Endothelial cell of umbilical vein (primary cell): ENCODE data around the gene GJB3. TPM values are rescaled to one million over a fixed set of nuclear protein-coding genes. Genes with fewer than 3 reads are reported as not detected.

Experiments used
- BruUV-seq: library from RNA; stranded (reverse); fragments of 400-500 nt; replicated peaks from 2 replicates; lab custom pipeline; 2021; lab: Mats Ljungman, UMichigan
- CTCF ChIA-PET: fragments of 300-600, 350-600 bp; sonication (Branson Sonifier 250); formaldehyde crosslinking; loops from one replicate; lab custom pipeline; 2021; ENCODE audit warnings: antibody characterized with exemption, inconsistent platforms; lab: Charles Lee
- POLR2A ChIA-PET: fragments of 300-600, 350-600 bp; sonication (Branson Sonifier 250); formaldehyde crosslinking; loops from one replicate; lab custom pipeline; 2021; ENCODE audit warnings: antibody characterized with exemption, inconsistent platforms; lab: Charles Lee
- DNase-seq: peaks from one replicate; pipeline ENCODE4 v3.0.0-alpha.2; 2011; ENCODE audit warnings: low read depth, low spot score
- FAIRE-seq: peaks from 2 replicates; lab custom pipeline; 2011; peaks lifted over from hg19 to GRCh38; lab: Jason Lieb, UNC
- H2AFZ ChIP-seq: 2 replicates; pipeline ENCODE4 v1.6.0; 2012; ENCODE audit warnings: low read depth, low read length, control low read depth, inconsistent platforms
- H3K27ac ChIP-seq: 2 replicates; pipeline ENCODE4 v1.5.1; 2011; ENCODE audit warnings: low read depth, mild to moderate bottlenecking, control low read depth, low read length, moderate library complexity; ENCODE audit not compliant: insufficient read depth
- H3K27me3 ChIP-seq, 2 experiments: 2 replicates each; pipeline versions ENCODE4 v1.6.0 to v1.6.1; 2011; ENCODE audit warnings: low read length in 2 of 2, mixed read lengths in 1 of 2; ENCODE audit not compliant: control insufficient read depth in 2 of 2, insufficient read depth in 2 of 2
- H3K36me3 ChIP-seq, 2 experiments: 2 replicates in 1 of 2; 3 replicates in 1 of 2; pipeline ENCODE4 v1.5.1; 2011; ENCODE audit warnings: low read length in 2 of 2, mild to moderate bottlenecking in 1 of 2, moderate library complexity in 1 of 2; ENCODE audit not compliant: control insufficient read depth in 2 of 2, insufficient read depth in 2 of 2; ENCODE audit errors: extremely low read depth in 1 of 2
- H3K4me1 ChIP-seq: 3 replicates; pipeline ENCODE4 v1.5.1; 2011; ENCODE audit warnings: mild to moderate bottlenecking, low read length; ENCODE audit not compliant: control insufficient read depth, insufficient read depth; ENCODE audit errors: extremely low read depth
- H3K4me2 ChIP-seq: 2 replicates; pipeline ENCODE4 v1.6.1; 2011; ENCODE audit warnings: low read length, control low read depth, mixed read lengths; ENCODE audit not compliant: insufficient read depth
- H3K4me3 ChIP-seq, 3 experiments: fragments of 200-600 bp in 1 of 3; sonication (generic), shearing (Covaris generic) in 1 of 3; replicated peaks in 1 of 3; 2 replicates each; pipeline ENCODE4 v1.5.1; 2011 to 2016; ENCODE audit warnings: control low read depth in 3 of 3, low read length in 3 of 3, mild to moderate bottlenecking in 2 of 3, inconsistent platforms in 1 of 3, low read depth in 1 of 3, moderate library complexity in 1 of 3; ENCODE audit not compliant: insufficient read depth in 1 of 3
- H3K79me2 ChIP-seq: 2 replicates; pipeline ENCODE4 v1.6.0; 2012; ENCODE audit warnings: low read length, inconsistent platforms; ENCODE audit not compliant: control insufficient read depth, insufficient read depth
- H3K9ac ChIP-seq: replicated peaks from 2 replicates; pipeline ENCODE3; 2011; ENCODE audit warnings: low read length, control low read depth; ENCODE audit not compliant: insufficient read depth; ENCODE audit errors: extremely low read depth
- H3K9me1 ChIP-seq: replicated peaks from 3 replicates; pipeline ENCODE4 v1.6.0; 2011; ENCODE audit warnings: mild to moderate bottlenecking, low read length; ENCODE audit not compliant: control insufficient read depth, insufficient read depth; ENCODE audit errors: extremely low read depth
- H3K9me3 ChIP-seq: replicated peaks from 2 replicates; pipeline ENCODE4 v1.5.1; 2012; ENCODE audit warnings: low read length, inconsistent platforms; ENCODE audit not compliant: control insufficient read depth, insufficient read depth
- H4K20me1 ChIP-seq: replicated peaks from 2 replicates; pipeline ENCODE3; 2011; ENCODE audit warnings: mild to moderate bottlenecking, low read length; ENCODE audit not compliant: control insufficient read depth, insufficient read depth; ENCODE audit errors: extremely low read depth
- EZH2 ChIP-seq: IDR thresholded peaks from 2 replicates; pipeline ENCODE4 v1.6.1; 2012; ENCODE audit warnings: borderline replicate concordance, low read depth, mild to moderate bottlenecking, moderate library complexity, low read length, inconsistent platforms; ENCODE audit not compliant: severe bottlenecking
- FOS ChIP-seq: IDR thresholded peaks from 2 replicates; pipeline ENCODE4 v1.6.1; 2011; ENCODE audit warnings: mild to moderate bottlenecking, low read length, moderate library complexity, borderline replicate concordance; ENCODE audit not compliant: insufficient read depth
- GATA2 ChIP-seq: IDR thresholded peaks from 2 replicates; pipeline ENCODE4 v1.7.0; 2011; ENCODE audit warnings: low read depth, mild to moderate bottlenecking, moderate library complexity, mixed read lengths, low read length; ENCODE audit not compliant: insufficient read length, insufficient read depth
- JUN ChIP-seq: IDR thresholded peaks from 2 replicates; pipeline ENCODE4 v1.6.1; 2011; ENCODE audit warnings: borderline replicate concordance, low read depth; ENCODE audit not compliant: insufficient read length, insufficient read depth
- MYC ChIP-seq: IDR thresholded peaks from one replicate; pipeline ENCODE4 v1.6.1; 2011; ENCODE audit warnings: mild to moderate bottlenecking, low read depth, low read length
- POLR2A ChIP-seq: IDR thresholded peaks from 2 replicates; pipeline ENCODE4 v1.6.1; 2012; ENCODE audit warnings: low read depth, mild to moderate bottlenecking, control low read depth, low read length
- POLR2AphosphoS5 ChIP-seq: IDR thresholded peaks from 2 replicates; pipeline ENCODE4 v1.6.1; 2012; ENCODE audit warnings: low read depth, mild to moderate bottlenecking, control low read depth, low read length, moderate library complexity; ENCODE audit not compliant: insufficient read depth
- dilution Hi-C: fragments of 300-500 bp; cut with MboI; formaldehyde crosslinking; loops from one replicate; pipeline ENCODE4 v1.15.0; 2019; ENCODE audit warnings: low sequenced_read_pairs; ENCODE audit not compliant: extremely low pct_ligation_motif_present
- intact Hi-C: fragments of 100-400 bp; cut with micrococcal nuclease; formaldehyde crosslinking; loops from one replicate; pipeline ENCODE4 v1.10.0; 2022
- polyA plus RNA-seq, 4 experiments: library from polyadenylated mRNA; depleted of rRNA in 3 of 4; stranded (reverse) in 3 of 4; unstranded in 1 of 4; fragments of >200 nt; gene quantifications; 2 replicates each; pipeline versions ENCODE4 v1.2.1 to v1.2.3, GENCODE V29; 2011 to 2012; ENCODE audit warnings: missing spikeins in 1 of 4
- total RNA-seq: library from RNA; stranded (reverse); gene quantifications from 2 replicates; pipeline ENCODE4 v1.2.3, GENCODE V29; 2021
- TF ChIP-seq, protein P1 (sequence below), 2 donors: IDR thresholded peaks; 1 replicate in 1 of 2; 2 replicates in 1 of 2; pipeline ENCODE4 v1.5.1; 2011; ENCODE audit warnings: low read length in 2 of 2, mild to moderate bottlenecking in 2 of 2, moderate library complexity in 2 of 2, control low read depth in 1 of 2, inconsistent platforms in 1 of 2, low read depth in 1 of 2; ENCODE audit not compliant: insufficient read depth in 1 of 2; ENCODE audit errors: extremely low read depth in 1 of 2
- TF ChIP-seq, protein P2 (sequence below): IDR thresholded peaks from 2 replicates; pipeline ENCODE4 v1.6.1; 2011; ENCODE audit not compliant: insufficient read depth, insufficient read length

The GJB3 gene
- total and polyA plus RNA-seq, 2 donors (not counting 3 experiments of a cell fraction or from before 2014, with no cell fraction given) = not detected

DNA sequence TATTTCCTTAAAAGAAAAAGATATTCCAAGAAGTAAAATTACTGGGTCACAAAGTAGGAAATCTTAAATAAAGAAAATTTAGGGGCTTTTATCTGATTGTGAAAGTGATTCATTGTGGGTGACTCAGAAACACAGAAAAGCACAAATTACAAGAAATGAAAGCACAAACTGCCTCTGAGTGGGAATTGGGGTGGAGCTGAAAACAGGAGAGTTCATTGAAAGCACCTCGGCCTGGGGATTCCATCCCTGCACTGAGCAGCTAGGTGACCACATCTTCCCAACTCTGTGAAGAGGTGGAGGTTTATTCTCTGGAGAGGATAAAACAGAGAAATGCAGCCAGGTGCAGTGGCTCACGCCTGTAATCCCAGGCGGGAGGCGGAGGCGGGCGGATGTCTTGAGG is 19.2 kb downstream of the GJB3 start:
- TF ChIP-seq POLR2A = no peak
- peak; percentile 13 for TF ChIP-seq GATA2
- TF ChIP-seq FOS = peak; percentile 37
- TF ChIP-seq, protein P1, sequence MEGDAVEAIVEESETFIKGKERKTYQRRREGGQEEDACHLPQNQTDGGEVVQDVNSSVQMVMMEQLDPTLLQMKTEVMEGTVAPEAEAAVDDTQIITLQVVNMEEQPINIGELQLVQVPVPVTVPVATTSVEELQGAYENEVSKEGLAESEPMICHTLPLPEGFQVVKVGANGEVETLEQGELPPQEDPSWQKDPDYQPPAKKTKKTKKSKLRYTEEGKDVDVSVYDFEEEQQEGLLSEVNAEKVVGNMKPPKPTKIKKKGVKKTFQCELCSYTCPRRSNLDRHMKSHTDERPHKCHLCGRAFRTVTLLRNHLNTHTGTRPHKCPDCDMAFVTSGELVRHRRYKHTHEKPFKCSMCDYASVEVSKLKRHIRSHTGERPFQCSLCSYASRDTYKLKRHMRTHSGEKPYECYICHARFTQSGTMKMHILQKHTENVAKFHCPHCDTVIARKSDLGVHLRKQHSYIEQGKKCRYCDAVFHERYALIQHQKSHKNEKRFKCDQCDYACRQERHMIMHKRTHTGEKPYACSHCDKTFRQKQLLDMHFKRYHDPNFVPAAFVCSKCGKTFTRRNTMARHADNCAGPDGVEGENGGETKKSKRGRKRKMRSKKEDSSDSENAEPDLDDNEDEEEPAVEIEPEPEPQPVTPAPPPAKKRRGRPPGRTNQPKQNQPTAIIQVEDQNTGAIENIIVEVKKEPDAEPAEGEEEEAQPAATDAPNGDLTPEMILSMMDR (IDR thresholded peaks at IDR 0.05; ENCODE audit: extremely low read depth in 1 of 2, insufficient read depth in 1 of 2, low read depth in 1 of 2, low read length in 2 of 2) = no peak
- no peaks in the 10 kb centered on the region for H3K79me2 ChIP-seq
- ChIA-PET CTCF (interaction anchor here (1.6 kb wide), 1 partner anchor 52 kb away, joined by 5 read pairs; no protein-coding TSS in a partner anchor), POLR2A (interaction anchor here (0.5 kb wide), 1 partner anchor 21 kb away, joined by 3 read pairs; no protein-coding TSS in a partner anchor)
- DNase-seq = peak; percentile 22
- dilution Hi-C loops (no loop called here), intact Hi-C loops (no loop called here)
- no peaks in the 10 kb centered on the region for H3K4me1 ChIP-seq
- no peak overlapping the region for H3K4me2 ChIP-seq
- no peaks in the 10 kb centered on the region for H3K9me3 ChIP-seq
- no peak overlapping the region for H3K9ac ChIP-seq
- H3K4me3 ChIP-seq = no peak overlapping the region
- H3K36me3 ChIP-seq = peaks cover 0 to 2% of the 10 kb centered on the region in 2 experiments
- no peak for FAIRE-seq
- no peak overlapping the region for H2AFZ ChIP-seq
- no peaks in the 10 kb centered on the region for H4K20me1 ChIP-seq
- no peaks in the 10 kb centered on the region for H3K9me1 ChIP-seq
- no peak overlapping the region for H3K27ac ChIP-seq
- H3K27me3 ChIP-seq = peaks cover 8 to 9% of the 10 kb centered on the region in 2 experiments
- no TSS peak for BruUV-seq

DNA sequence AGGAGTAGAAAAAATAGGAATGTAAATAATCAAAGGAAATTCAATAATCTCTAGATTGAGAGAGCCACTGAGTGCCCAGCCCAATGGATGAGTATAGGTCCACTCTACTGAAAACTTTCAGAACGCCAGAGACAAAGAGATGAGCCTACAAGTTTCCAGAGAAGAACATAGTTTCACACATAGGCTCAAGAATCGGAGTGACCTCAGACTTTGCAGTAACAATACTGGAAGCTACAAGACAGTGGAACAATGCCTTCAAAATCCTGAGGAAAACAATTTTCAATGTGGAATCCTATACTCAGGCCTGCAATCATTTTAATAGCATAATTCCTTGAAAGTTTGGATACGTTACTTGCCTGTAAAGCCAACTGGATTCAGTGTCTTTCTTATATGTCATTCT is 22.8 kb downstream of the GJB3 start:
- H3K27me3 ChIP-seq = peaks cover 0 to 2% of the 10 kb centered on the region in 2 experiments
- H3K9ac ChIP-seq = no peak overlapping the region
- dilution Hi-C loops = no loop called here
- H3K4me3 ChIP-seq = no peak overlapping the region
- no peaks in the 10 kb centered on the region for H3K4me1 ChIP-seq
- H3K27ac ChIP-seq = no peak overlapping the region
- no peaks in the 10 kb centered on the region for H3K9me1 ChIP-seq
- H3K36me3 ChIP-seq = no peaks in the 10 kb centered on the region
- H4K20me1 ChIP-seq = no peaks in the 10 kb centered on the region
- ChIA-PET POLR2A (no interaction called here), CTCF (interaction anchor here (0.8 to 1.5 kb wide), 3 partner anchors 10 to 18 kb away, joined by 3 to 4 read pairs (median 3); no protein-coding TSS in a partner anchor)
- FAIRE-seq (no peak), DNase-seq (no peak)
- intact Hi-C loops = no loop called here
- H2AFZ ChIP-seq = no peak overlapping the region
- BruUV-seq = no TSS peak
- no peaks in the 10 kb centered on the region for H3K9me3 ChIP-seq
- no peak overlapping the region for H3K4me2 ChIP-seq
- TF ChIP-seq JUN (no peak), EZH2 (no peak), POLR2AphosphoS5 (no peak), POLR2A (no peak), FOS (no peak), MYC (no peak), GATA2 (no peak)
- TF ChIP-seq, protein P2, sequence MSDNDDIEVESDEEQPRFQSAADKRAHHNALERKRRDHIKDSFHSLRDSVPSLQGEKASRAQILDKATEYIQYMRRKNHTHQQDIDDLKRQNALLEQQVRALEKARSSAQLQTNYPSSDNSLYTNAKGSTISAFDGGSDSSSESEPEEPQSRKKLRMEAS = no peak
- TF ChIP-seq, protein P1 (IDR thresholded peaks at IDR 0.05; ENCODE audit: extremely low read depth in 1 of 2, insufficient read depth in 1 of 2, low read depth in 1 of 2, low read length in 2 of 2) = no peak
- no peaks in the 10 kb centered on the region for H3K79me2 ChIP-seq
